ENCODE data around the gene ACSM2B. TPM values are rescaled to one million over a fixed set of nuclear protein-coding genes. Genes with fewer than 3 reads are reported as not detected.
"Not testable (repeated sequence)": the region's sequence is repeated elsewhere in the genome, so short reads cannot be mapped to it uniquely, and the experiment has no call there.

The ACSM2B gene
- total RNA-seq, 1 donor from 2014 or later: not detected

DNA sequence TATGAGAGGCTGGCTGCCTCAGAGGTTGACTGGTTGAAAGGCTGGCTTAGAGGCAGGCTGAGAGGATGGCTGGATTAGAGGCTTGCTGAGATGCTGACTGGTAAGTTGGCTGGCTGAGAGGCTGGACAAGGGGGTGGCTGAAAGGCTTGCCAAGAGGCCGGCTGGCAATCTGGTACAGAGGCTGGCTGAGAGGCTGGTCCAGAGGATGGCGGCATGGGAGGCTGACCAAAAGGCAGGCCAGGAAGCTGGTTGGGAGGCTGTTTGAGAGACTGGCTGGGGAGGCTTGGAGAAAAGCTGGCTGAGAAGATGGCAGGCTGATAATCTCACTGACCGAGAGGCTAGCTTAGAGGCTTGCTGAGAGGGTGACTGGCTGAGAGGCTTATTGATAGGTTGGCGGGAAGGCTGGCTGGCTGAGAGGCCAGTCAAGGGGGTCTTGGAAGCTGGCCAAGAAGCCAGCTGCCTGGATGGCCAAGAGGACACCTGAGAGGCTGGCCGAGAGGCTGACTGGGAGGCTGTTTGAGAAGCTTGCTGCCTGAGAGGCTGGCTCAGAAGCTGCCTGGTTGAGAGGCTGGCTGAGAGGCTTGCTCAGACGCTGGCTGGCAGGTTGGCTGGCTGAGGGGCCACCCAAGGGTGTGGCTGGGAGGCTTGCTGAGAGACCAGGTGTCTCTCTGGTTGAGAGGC lies 34.2 kb upstream of the ACSM2B start:
- Histone ChIP-seq H3K27me3 (no peaks in the 10 kb centered on the region), H3K36me3 (no peaks in the 10 kb centered on the region), H3K27ac (peak overlapping the region; percentile 98 to 99), H3K4me3 (peak overlapping the region in 1 of 2 donors; percentile 49), H3K9me3 (no peaks in the 10 kb centered on the region), H3K4me1 (peaks cover 6 to 19% of the 10 kb centered on the region in 2 donors)
- TF ChIP-seq, protein P1, sequence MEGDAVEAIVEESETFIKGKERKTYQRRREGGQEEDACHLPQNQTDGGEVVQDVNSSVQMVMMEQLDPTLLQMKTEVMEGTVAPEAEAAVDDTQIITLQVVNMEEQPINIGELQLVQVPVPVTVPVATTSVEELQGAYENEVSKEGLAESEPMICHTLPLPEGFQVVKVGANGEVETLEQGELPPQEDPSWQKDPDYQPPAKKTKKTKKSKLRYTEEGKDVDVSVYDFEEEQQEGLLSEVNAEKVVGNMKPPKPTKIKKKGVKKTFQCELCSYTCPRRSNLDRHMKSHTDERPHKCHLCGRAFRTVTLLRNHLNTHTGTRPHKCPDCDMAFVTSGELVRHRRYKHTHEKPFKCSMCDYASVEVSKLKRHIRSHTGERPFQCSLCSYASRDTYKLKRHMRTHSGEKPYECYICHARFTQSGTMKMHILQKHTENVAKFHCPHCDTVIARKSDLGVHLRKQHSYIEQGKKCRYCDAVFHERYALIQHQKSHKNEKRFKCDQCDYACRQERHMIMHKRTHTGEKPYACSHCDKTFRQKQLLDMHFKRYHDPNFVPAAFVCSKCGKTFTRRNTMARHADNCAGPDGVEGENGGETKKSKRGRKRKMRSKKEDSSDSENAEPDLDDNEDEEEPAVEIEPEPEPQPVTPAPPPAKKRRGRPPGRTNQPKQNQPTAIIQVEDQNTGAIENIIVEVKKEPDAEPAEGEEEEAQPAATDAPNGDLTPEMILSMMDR (IDR thresholded peaks at IDR 0.05): no peak
- peak in 1 of 2 donors; percentile 67 for DNase-seq (ENCODE audit: low spot score in 2 of 2)
- intact Hi-C loops (cut with DNase I): loop anchor here (5.0 to 10.0 kb wide), 2 partner anchors 197 to 554 kb away; partner anchors contain the start of genes ERI2 and REXO5

DNA sequence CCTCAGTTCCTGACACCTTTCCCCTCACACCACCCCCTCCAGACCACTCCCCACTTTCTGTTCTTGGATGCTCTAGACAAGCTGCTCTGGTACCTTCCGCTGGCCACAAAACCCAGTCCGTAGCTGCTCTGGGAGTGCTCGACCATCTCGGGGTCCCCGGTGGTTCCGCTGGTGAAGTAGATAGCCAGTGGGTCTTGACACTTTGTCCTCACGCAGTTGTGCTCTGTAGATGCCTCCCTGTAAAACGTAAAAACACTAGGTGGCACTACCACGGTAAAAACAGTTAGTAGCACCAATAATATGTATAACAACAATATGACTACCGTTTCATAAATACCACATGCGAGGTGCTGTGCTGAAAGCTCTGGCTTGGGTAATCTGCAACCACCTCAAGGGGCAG lies 26.0 kb upstream of the ACSM2B start:
- H3K36me3 ChIP-seq; DNase-seq (ENCODE audit: low spot score in 2 of 2); H3K27me3 ChIP-seq; intact Hi-C loops (cut with DNase I); H3K4me1 ChIP-seq; H3K4me3 ChIP-seq; H3K27ac ChIP-seq; H3K9me3 ChIP-seq: not testable (repeated sequence)
- TF ChIP-seq, protein P1 (IDR thresholded peaks at IDR 0.05): peak in 2 of 3 experiments; percentile 7 to 42

DNA sequence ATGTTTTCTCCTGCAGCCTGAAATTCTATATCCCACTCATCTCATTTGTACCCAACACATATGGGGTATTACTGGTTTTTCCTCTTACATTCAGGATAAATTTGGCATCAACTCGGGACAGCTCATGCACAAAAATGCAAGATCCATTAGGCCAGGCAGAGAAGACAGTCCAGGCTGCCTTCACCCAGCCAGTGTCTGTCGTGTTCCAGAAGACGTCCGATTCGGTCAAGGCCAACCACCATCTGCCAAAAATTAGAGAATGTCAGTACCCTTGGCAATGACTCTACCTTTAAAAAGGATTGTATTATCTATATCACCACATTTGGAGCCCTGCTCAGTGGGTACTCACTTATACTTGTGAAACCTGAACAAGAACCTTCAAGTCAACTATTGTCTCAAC lies 23.3 kb upstream of the ACSM2B start:
- H3K27ac ChIP-seq; intact Hi-C loops (cut with DNase I); H3K4me3 ChIP-seq; H3K36me3 ChIP-seq; H3K4me1 ChIP-seq; H3K27me3 ChIP-seq; H3K9me3 ChIP-seq; DNase-seq (ENCODE audit: low spot score in 2 of 2): not testable (repeated sequence)

DNA sequence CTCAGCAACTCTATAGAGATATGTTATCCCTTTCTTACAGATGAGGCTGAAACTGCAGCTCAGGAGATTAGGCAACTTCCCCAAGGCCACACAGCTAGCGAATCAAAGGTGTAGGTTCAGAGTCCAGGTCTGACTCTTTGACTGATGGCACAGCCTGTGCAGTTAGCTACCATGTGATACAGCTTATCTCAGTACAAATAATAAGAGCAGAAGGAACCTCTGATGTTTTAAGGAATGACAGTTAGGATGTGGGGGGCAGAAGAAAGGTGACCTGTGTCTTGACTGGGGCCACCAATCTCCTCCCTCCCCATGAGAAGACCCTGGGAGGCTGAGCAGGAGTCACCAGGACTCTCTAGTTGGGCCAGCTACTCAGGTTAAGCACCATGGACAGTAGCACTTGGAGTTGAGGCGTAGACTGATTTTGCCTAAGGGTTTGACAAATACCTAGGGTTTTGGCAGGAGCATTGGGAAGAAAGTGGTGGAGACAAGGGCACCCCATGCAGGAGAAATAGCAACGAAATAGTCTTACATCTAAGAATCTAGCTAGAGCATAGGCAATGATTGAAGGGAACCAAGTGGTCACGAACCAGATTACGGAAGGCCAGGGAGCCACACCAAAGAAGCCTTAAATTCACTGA lies 22.8 kb upstream of the ACSM2B start:
- Histone ChIP-seq H3K27me3 (no peaks in the 10 kb centered on the region), H3K9me3 (no peaks in the 10 kb centered on the region), H3K27ac (no peak overlapping the region), H3K4me3 (no peak overlapping the region), H3K4me1 (no peaks in the 10 kb centered on the region), H3K36me3 (no peaks in the 10 kb centered on the region)
- TF ChIP-seq, protein P1 (IDR thresholded peaks at IDR 0.05): no peak
- intact Hi-C loops (cut with DNase I): no loop called here
- no peak for DNase-seq (ENCODE audit: low spot score in 2 of 2)

DNA sequence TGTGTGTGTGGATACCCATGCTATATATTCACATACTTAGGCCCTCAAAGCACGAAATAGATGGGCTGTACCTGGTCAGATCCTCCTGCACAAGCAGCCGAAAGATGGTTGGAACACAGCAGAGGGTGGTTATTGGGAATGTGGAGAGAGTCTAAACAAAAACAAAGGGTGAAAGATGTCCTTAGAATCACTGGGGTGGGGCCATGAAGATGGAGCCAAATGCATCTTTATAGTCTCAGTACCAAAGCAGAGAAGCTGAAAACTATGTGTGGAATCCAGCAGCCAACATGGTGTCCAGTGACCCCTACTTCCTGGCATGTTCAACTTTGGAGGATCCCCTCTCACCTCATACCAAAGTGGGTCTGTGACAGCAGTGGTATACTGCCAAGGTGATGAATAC lies 19.5 kb upstream of the ACSM2B start:
- intact Hi-C loops (cut with DNase I); H3K27me3 ChIP-seq; H3K4me3 ChIP-seq; H3K4me1 ChIP-seq; H3K9me3 ChIP-seq; DNase-seq (ENCODE audit: low spot score in 2 of 2); H3K27ac ChIP-seq; H3K36me3 ChIP-seq: not testable (repeated sequence)

DNA sequence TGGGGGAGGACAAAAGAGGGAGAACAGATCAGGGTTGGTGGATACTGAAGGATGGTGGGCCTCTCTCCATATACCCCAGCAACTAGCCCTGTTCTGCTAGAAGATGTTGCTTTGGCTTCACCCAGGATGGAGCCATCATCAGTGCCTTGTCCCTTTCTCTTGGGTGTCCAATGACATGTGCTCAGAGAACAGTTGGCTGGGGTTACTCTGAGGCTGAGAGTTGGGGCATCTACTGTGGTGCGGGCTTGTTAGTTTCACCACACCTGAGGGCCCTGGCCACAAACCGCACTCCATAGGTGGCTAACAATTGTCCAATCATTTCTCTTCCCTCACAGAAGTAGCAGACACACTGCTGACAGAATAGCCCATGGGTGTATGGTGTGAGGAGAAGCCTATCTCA lies 18.9 kb upstream of the ACSM2B start:
- H3K4me3 ChIP-seq; H3K36me3 ChIP-seq; H3K9me3 ChIP-seq; intact Hi-C loops (cut with DNase I); DNase-seq (ENCODE audit: low spot score in 2 of 2); H3K27ac ChIP-seq; H3K4me1 ChIP-seq; H3K27me3 ChIP-seq: not testable (repeated sequence)

DNA sequence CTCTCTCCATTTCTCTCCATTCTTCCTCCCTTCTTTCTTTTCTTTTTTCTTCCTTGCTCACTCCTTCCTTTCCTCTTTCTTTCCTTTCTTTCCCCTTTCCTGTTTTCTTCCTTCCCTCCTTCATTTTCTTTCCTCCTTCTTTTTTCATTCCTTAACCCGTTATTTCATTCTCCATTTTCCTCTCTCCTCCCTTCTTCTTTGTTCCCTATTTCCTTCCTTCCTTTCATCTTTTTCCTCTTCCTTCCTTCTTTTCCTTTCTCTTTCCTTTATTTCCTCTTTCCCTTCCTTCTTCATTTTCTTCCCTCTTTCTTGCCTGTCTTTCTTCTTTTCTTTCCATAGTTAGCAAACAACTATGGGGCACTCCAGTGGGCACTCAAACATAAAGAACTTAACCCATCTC lies 16.6 kb upstream of the ACSM2B start:
- DNase-seq (ENCODE audit: low spot score in 2 of 2); H3K4me3 ChIP-seq; H3K27me3 ChIP-seq; intact Hi-C loops (cut with DNase I); H3K36me3 ChIP-seq; H3K4me1 ChIP-seq; H3K27ac ChIP-seq; H3K9me3 ChIP-seq: not testable (repeated sequence)

DNA sequence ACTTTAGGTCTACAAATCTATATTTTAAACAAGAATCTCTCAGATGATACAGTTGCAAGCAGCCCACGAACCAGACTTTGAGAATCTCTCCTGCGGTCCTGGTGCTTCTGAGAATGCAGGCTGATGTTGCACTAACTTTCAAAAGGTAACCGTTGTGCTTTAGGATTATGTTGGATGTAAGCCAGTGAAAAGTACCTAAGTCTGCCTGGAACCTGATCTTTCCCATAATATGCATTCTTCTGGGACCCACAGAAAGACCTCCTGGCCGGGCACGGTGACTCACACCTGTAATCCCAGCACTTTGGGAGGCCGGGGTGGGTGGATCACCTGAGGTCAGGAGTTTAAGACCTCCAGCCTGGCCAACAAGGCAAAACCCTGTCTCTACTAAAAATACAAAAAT lies 13.3 kb upstream of the ACSM2B start:
- H3K27me3 ChIP-seq; DNase-seq (ENCODE audit: low spot score in 2 of 2); H3K4me3 ChIP-seq; intact Hi-C loops (cut with DNase I); H3K4me1 ChIP-seq; H3K36me3 ChIP-seq; H3K9me3 ChIP-seq: not testable (repeated sequence)
- H3K27ac ChIP-seq: peak overlapping the region in 1 of 2 donors; percentile 5

DNA sequence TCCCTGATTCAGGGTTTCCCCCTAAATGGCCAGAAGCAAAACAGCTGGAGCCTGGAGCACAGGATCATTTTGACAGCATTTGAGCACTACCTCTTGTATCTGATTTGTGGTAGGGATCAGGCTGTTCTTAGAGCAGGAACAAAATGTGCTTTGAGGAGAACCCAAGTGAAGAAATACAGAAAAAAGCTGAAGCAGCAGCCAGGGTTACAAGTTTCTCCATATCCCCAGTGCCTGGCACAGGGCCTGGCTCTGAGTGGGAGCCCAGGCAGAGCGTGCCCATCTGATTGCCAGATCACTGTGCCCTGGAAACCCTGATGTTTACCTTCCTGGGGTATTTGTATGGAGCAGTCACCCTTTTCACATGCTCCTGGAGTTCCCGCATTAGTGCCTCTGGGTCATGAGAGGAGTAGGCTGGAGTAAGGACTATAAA lies 11.5 kb upstream of the ACSM2B start:
- H3K9me3 ChIP-seq; H3K4me1 ChIP-seq; H3K36me3 ChIP-seq; H3K4me3 ChIP-seq; intact Hi-C loops (cut with DNase I); H3K27me3 ChIP-seq: not testable (repeated sequence)
- H3K27ac ChIP-seq: peak overlapping the region; percentile 68 to 88
- peak; percentile 41 to 88 for DNase-seq (ENCODE audit: low spot score in 2 of 2)

DNA sequence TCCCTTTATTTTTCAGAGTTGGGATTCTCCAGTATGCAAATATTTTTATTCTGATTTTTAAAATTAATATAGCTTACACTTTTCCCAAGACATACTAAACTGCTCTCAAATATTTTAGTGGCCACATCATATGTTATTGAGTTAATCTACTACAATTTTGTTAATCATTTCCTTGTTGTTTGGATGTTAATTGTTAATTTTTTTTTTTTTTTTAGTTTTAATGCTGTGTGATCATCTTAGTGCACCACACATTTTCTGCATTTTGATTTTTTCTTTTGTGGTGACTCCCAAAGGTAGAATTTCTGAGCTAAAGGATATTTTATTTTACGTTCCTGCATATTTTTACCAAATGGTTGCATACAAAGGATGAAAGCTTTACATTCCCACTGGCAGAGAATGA lies 10.5 kb upstream of the ACSM2B start:
- H3K36me3 ChIP-seq; H3K9me3 ChIP-seq; H3K4me1 ChIP-seq; DNase-seq (ENCODE audit: low spot score in 2 of 2); H3K4me3 ChIP-seq; H3K27me3 ChIP-seq; intact Hi-C loops (cut with DNase I): not testable (repeated sequence)
- peak overlapping the region; percentile 68 to 88 for H3K27ac ChIP-seq

DNA sequence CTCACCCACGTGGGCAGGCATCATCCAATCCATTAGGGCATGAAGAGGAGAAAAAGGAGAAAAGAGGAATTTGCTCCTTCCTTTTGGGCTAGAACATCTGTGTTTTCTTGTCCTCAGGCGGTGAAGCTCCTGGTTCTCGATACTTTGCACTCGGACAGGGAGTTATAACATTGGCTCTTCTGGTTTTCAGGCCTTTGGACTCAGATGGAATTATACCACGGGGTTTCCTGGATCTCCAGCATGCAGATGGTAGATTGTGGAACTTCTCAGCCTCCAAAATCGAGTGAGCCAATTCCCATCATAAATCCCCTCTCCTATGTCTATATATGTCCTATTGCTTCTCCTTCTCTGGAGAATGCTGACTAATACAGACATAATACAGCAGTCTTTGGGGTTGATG lies 9.9 kb upstream of the ACSM2B start:
- H3K4me3 ChIP-seq; H3K4me1 ChIP-seq; intact Hi-C loops (cut with DNase I); DNase-seq (ENCODE audit: low spot score in 2 of 2); H3K27me3 ChIP-seq; H3K36me3 ChIP-seq; H3K9me3 ChIP-seq: not testable (repeated sequence)
- H3K27ac ChIP-seq: peak overlapping the region; percentile 68 to 88

Measured in ascending aorta (tissue), 2 donors.